MV-4-11 (cell line): ENCODE measurements around the gene PSG4.
"Not testable (repeated sequence)": the region's sequence is repeated elsewhere in the genome, so short reads cannot be mapped to it uniquely, and the experiment has no call there.

Experiments used
- DNase-seq: peaks from one replicate; lab custom pipeline; 2025; lab: John Stamatoyannopoulos, UW

The PSG4 gene

GRCh38 chr19:43197666-43198397, 7.6 kb downstream of the PSG4 start:
- not testable (repeated sequence) for DNase-seq

GRCh38 chr19:43194397-43194796, 11.0 kb downstream of the PSG4 start:
- DNase-seq = not testable (repeated sequence)

- DNase-seq = not testable (repeated sequence)
These were observed 12.9 kb downstream of the PSG4 start for GRCh38 chr19:43192381-43193155.

- not testable (repeated sequence) for DNase-seq
These were observed 17.3 kb downstream of the PSG4 start for GRCh38 chr19:43188092-43188491.

- not testable (repeated sequence) for DNase-seq
These were observed 19.0 kb downstream of the PSG4 start, which contains the start of gene PSG5 for GRCh38 chr19:43186311-43186935. TSS of gene PSG5 (minus strand) at chr19:43186536. CDS start at chr19:43186405, 131 bp downstream.

- not testable (repeated sequence) for DNase-seq
These were observed 23.3 kb downstream of the PSG4 start for GRCh38 chr19:43181869-43182771.

- DNase-seq = not testable (repeated sequence)
These were observed 25.8 kb downstream of the PSG4 start for GRCh38 chr19:43179569-43180147.

GRCh38 chr19:43178577-43178976, 26.9 kb downstream of the PSG4 start:
- DNase-seq = not testable (repeated sequence)

GRCh38 chr19:43165906-43166305, 39.5 kb downstream of the PSG4 start:
- DNase-seq = not testable (repeated sequence)

- not testable (repeated sequence) for DNase-seq
These were observed 42.3 kb downstream of the PSG4 start for GRCh38 chr19:43163135-43163534.

GRCh38 chr19:43162261-43162660, 43.2 kb downstream of the PSG4 start:
- not testable (repeated sequence) for DNase-seq

- no peak for DNase-seq
These were observed 53.2 kb downstream of the PSG4 start for GRCh38 chr19:43152214-43152613.

GRCh38 chr19:43149788-43150187, 55.6 kb downstream of the PSG4 start:
- peak; percentile 28 for DNase-seq

GRCh38 chr19:43148233-43148632, 57.2 kb downstream of the PSG4 start:
- DNase-seq = no peak
